ENCODE results near the gene GNB2. TPM values are rescaled to one million over a fixed set of nuclear protein-coding genes. Genes with fewer than 3 reads are reported as not detected.
A peak's percentile ranks its signal among the peaks of the same experiment; 100 is the strongest.
"Not testable (repeated sequence)": the region's sequence is repeated elsewhere in the genome, so short reads cannot be mapped to it uniquely, and the experiment has no call there.

GNB2 gene
- total RNA-seq, 3 donors from 2014 or later, result 209 to 231 (median 215) TPM

DNA sequence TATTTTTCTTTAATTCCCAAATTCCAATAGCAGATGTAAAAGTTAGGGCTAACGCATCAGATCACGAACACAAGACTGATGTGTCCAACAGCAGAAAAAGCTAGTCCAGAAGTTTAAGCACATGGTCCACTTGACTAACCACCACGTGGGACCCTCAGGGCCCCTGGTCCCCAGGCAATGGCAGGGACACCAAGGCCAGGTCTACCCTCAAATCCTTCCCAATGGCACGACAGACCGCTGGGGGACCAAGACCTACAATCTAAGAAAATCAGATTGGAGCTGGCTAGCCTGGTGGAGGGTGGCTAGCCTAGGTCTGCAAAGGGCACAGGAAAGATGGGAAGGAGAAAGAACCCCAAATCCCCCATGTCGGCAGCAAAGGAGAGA lies 19.0 kb downstream of the GNB2 start:
- H3K36me3 Mint-ChIP-seq (ENCODE audit: insufficient read depth), result peaks cover 2% of the 10 kb centered on the region
- no peaks in the 10 kb centered on the region for H3K9me3 Mint-ChIP-seq
- DNase-seq, result no peak
- ATAC-seq, result no peak
- peaks cover 40% of the 10 kb centered on the region for H3K4me1 Mint-ChIP-seq (ENCODE audit: low read depth)
- no peaks in the 10 kb centered on the region for H3K27me3 Mint-ChIP-seq (ENCODE audit: low read depth)
- H3K4me3 Mint-ChIP-seq, result peak overlapping the region; percentile 95

DNA sequence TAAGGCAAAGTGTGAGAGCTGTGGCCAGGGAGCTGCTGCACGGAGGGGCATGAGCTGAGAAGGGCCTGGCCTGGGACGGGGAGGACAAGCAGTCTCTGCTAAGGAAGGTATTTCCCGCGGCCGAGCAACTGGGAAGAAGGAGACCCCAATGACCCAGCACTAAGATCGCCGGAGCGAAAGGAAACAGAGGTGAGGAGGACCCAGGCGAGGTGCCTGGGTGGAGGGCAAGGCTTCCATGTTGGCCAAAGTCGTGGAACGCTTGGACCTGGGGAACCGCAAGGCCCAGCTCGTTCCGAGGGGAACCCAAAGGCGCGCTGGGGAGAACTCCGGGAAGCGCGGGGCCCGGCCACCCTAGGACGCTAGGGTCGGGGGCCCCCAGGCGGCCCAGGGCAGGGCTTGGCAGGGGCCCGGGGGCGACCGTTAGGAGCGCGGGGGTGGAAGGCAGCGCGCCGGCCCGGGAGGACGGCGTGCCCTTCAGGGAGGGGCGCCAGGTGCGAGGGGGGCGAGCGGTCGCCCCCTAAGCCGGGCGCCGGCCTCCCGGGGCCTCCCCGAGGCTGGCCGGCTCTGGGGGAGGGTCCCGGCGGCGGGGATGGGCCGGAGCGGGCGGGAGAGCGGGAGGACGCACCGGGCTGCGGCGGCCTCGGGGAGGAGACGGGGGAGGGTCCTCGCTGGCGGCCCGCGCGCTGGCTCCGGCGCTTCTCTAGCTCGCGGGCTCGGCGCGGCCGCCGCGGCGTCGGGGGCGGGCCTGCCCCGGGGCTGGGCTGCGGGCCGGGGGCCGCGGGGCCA lies 20.0 kb downstream of the GNB2 start:
- Mint-ChIP-seq H3K4me3 (peak overlapping the region; percentile 95), H3K9me3 (no peaks in the 10 kb centered on the region), H3K4me1 (ENCODE audit: low read depth) (peaks cover 40% of the 10 kb centered on the region), H3K36me3 (ENCODE audit: insufficient read depth) (peaks cover 2% of the 10 kb centered on the region), H3K27me3 (ENCODE audit: low read depth) (no peaks in the 10 kb centered on the region)
- no peak for DNase-seq
- ATAC-seq, result peak; percentile 46

DNA sequence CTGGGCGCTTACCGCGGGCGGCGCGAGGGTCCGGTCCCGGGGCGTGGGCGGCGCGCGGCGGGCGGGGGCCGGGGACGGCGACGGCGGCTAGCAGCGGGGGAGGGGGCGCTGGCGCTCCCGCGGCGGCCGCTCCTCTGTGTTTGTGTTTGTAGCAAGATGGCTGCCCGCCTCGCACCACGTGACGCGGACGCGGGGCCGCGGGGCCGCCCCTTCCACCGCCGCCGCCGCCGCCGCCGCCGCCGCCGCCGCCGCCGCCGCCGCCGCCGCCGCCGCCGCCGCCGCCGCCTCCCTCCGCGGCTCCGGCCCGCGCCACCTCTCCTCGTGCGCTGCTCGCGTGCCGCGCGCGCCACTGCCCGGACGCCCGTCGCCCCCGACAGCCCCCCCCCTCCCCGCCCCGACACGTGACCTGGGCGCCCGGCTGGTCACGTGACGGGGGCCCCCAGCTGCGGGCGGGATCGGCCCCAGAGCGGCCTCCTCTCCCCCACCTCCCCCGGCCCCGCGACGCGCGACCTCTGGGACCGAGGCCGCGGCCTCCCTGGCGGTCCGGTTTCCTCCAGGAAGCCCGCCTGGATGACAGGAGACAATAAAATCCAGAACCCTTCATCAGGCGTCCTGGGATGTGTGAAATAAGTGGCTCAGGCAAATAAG lies 20.7 kb downstream of the GNB2 start, which contains the start of gene GIGYF1:
Gene GIGYF1, minus strand, starts transcription at position 153 of the 648 bp plus-strand sequence. CDS start 6,012 bp downstream, outside the sequence.
- peaks cover 35% of the 10 kb centered on the region for H3K4me1 Mint-ChIP-seq (ENCODE audit: low read depth)
- peak; percentile 69 to 71 for ATAC-seq
- peak within 1 kb of the TSS; percentile 95 for H3K4me3 Mint-ChIP-seq
- H3K36me3 Mint-ChIP-seq (ENCODE audit: insufficient read depth), result no peaks in the 10 kb centered on the region
- H3K9me3 Mint-ChIP-seq, result no peaks in the 10 kb centered on the region
- H3K27me3 Mint-ChIP-seq (ENCODE audit: low read depth), result no peaks in the 10 kb centered on the region
- peak; percentile 62 for DNase-seq

DNA sequence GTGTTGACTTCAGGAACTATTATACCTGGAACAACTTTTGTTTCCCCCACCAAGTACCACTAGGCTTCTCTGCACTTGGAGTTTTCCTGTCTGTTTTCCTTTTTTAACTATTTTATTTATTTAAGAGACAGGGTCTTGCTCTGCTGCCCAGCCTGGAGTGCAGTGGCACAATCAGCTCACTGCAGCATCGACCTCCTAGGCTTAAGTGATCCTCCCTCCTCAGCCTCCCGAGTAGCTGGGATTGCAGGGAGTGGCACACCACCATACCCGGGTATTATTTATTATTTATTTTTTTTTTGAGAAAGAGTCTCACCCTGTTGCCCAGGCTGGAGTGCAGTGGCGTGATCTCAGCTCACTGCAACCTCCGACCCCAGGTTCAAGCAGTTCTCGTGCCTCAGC lies 22.6 kb downstream of the GNB2 start:
- no peaks in the 10 kb centered on the region for H3K36me3 Mint-ChIP-seq (ENCODE audit: insufficient read depth)
- no peak for ATAC-seq

DNA sequence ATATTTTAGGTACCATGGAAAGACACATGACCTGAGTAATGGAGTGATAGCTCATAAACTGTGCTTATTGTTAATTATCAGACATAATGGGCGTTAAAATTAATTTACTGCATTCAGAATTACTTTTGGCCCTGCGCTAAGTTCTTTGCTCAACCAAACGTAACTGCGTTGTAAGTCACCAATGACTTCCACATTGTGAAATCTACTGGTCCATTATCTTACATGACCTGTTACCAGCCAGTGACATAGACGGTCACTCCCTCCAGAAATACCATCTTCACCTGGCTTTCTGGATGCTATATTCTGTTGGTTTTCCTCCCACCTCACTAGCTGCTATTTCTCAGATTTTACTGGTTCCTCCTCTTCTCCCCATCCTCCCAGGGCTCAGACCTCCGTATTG lies 25.5 kb downstream of the GNB2 start:
- ATAC-seq, result no peak
- peaks cover 13% of the 10 kb centered on the region for H3K4me1 Mint-ChIP-seq (ENCODE audit: low read depth)
- H3K4me3 Mint-ChIP-seq, result no peak overlapping the region
- no peaks in the 10 kb centered on the region for H3K36me3 Mint-ChIP-seq (ENCODE audit: insufficient read depth)
- peaks cover 5% of the 10 kb centered on the region for H3K27me3 Mint-ChIP-seq (ENCODE audit: low read depth)
- H3K9me3 Mint-ChIP-seq, result no peaks in the 10 kb centered on the region
- no peak for DNase-seq

More for the DNA sequence above, 22.6 kb downstream of the GNB2 start:
- Mint-ChIP-seq H3K9me3 (no peaks in the 10 kb centered on the region), H3K27me3 (ENCODE audit: low read depth) (peaks cover 4% of the 10 kb centered on the region), H3K4me1 (ENCODE audit: low read depth) (peaks cover 32% of the 10 kb centered on the region), H3K4me3 (no peak overlapping the region)
- DNase-seq, result no peak

DNA sequence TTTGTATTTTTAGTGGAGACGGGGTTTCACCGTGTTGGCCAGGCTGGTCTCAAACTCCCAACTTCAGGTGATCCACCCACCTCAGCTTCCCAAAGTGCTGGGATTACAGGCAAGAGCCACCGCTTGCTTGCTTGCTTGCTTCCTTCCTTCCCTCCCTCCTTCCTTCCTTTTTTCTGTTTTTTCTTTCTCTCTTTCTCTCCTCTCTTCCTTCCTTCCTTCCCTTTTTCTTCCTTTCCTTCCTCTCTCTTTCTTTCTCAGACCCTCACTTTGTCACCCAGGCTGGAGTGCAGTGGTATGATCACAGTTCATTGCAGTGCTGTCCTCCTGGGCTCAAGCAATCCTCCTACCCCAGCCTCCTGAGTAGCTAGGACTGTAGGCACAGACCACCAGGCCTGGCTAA lies 27.5 kb downstream of the GNB2 start:
- DNase-seq; ATAC-seq; H3K4me3 Mint-ChIP-seq; H3K36me3 Mint-ChIP-seq (ENCODE audit: insufficient read depth); H3K9me3 Mint-ChIP-seq; H3K27me3 Mint-ChIP-seq (ENCODE audit: low read depth); H3K4me1 Mint-ChIP-seq (ENCODE audit: low read depth): not testable (repeated sequence)

DNA sequence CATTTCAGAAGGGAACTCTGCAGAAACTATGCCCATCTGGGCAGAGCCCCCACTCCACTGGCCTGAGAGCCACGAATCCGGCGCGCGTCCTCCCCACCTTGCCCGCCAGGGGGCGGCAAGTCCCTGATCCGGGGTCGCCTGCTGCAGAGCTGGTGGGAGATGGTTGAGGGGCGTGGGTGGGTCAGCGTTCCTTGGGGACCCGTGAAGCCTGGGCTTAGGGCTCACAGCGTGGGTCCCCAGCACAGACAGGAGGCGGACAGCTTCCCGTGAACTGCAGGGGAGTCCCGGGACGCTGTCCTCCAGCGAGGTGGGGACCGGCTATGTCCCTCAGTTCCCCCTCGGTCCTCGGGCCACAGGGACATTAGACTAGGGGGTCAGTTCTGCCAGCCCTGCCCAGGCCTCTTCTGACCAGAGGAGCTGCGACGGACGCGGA lies 31.8 kb downstream of the GNB2 start:
- Mint-ChIP-seq H3K4me3 (peak overlapping the region; percentile 96), H3K9me3 (no peaks in the 10 kb centered on the region), H3K4me1 (ENCODE audit: low read depth) (peaks cover 12% of the 10 kb centered on the region), H3K27me3 (ENCODE audit: low read depth) (peaks cover 2% of the 10 kb centered on the region), H3K36me3 (ENCODE audit: insufficient read depth) (peaks cover 4% of the 10 kb centered on the region)
- peak; percentile 74 for DNase-seq
- peak; percentile 68 to 72 for ATAC-seq

DNA sequence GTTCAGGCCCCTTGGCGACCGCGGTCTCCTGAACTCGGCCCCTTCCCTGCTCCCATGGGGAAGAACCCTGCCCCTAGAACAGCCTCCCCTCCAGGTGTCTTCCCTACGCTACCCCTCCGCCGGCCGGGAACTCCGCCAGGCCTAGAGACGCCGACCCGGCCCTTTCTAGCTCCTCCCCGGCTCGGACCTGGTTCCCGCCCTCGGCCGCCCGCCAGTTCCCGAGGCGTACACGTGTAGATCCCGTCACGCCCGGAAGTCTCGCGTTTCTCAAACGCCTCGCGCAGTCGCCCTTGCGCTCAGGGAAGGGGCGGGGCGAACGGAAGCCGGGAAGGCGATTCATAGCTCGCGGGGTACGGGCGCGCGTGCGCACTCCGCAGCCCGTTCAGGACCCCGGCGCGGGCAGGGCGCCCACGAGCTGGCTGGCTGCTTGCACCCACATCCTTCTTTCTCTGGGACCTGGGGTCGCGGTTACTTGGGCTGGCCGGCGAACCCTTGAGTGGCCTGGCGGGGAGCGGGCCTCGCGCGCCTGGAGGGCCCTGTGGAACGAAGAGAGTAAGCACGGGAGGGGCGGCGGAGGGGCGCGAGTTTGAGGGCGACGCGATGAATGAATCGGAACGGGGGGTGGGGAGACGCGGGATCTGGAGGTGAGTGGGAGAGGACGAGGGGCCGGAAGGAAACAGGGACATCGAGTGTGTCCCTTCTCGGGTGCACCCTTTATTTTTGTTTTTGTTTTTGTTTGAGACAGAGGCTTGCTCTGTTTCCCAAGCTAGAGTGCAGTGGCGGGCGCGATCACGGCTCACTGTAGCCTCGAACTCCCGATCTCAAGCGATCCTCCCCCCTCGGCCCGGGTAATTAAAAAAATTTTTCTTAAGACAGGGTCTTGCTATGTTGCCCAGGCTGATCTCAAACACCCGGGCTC lies 32.5 kb downstream of the GNB2 start, which contains the start of gene POP7:
Gene POP7, plus strand, starts transcription at position 369 of the 919 bp plus-strand sequence. CDS start 710 bp downstream, outside the sequence.
- peak; percentile 98 for DNase-seq
- peaks cover 12% of the 10 kb centered on the region for H3K4me1 Mint-ChIP-seq (ENCODE audit: low read depth)
- H3K27me3 Mint-ChIP-seq (ENCODE audit: low read depth), result peaks cover 2% of the 10 kb centered on the region
- peak; percentile 98 for ATAC-seq
- peaks cover 4% of the 10 kb centered on the region for H3K36me3 Mint-ChIP-seq (ENCODE audit: insufficient read depth)
- H3K4me3 Mint-ChIP-seq, result peak within 1 kb of the TSS; percentile 96
- H3K9me3 Mint-ChIP-seq, result no peaks in the 10 kb centered on the region

DNA sequence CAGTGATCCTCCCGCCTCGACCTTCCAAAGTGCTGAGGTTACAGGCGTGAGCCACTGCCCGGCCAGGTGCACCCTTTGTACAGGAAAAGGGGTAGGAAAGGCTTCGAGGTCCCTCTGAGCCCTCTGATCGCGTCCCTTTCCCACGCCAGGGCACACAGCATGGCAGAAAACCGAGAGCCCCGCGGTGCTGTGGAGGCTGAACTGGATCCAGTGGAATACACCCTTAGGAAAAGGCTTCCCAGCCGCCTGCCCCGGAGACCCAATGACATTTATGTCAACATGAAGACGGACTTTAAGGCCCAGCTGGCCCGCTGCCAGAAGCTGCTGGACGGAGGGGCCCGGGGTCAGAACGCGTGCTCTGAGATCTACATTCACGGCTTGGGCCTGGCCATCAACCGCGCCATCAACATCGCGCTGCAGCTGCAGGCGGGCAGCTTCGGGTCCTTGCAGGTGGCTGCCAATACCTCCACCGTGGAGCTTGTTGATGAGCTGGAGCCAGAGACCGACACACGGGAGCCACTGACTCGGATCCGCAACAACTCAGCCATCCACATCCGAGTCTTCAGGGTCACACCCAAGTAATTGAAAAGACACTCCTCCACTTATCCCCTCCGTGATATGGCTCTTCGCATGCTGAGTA lies 33.3 kb downstream of the GNB2 start:
- Mint-ChIP-seq H3K4me3 (peak overlapping the region; percentile 96), H3K36me3 (ENCODE audit: insufficient read depth) (peaks cover 4% of the 10 kb centered on the region), H3K4me1 (ENCODE audit: low read depth) (peaks cover 12% of the 10 kb centered on the region), H3K27me3 (ENCODE audit: low read depth) (no peaks in the 10 kb centered on the region), H3K9me3 (no peaks in the 10 kb centered on the region)
- ATAC-seq (no peak), DNase-seq (no peak)

DNA sequence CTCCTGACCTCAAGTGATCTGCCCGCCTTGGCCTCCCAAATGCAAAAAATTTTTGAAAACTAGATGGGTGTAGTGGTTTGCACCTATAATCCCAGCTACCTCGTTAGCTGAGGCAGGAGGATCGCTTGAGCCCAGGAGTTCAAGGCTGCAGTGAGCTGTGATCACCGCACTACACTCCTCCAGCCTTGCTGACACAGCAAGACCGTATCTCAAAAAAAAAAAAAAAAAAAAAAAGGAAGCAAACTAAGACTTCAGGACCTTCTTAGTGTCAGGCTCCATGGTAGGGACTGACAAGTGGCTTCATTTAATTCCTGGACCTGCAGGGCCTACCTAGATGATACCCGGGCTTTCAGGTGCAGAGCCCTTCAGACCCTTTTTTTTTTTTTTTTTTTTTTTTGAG lies 34.9 kb downstream of the GNB2 start:
- ATAC-seq (no peak), DNase-seq (no peak)
- peaks cover 4% of the 10 kb centered on the region for H3K36me3 Mint-ChIP-seq (ENCODE audit: insufficient read depth)
- H3K4me3 Mint-ChIP-seq, result peak overlapping the region; percentile 11
- H3K9me3 Mint-ChIP-seq, result no peaks in the 10 kb centered on the region
- peaks cover 12% of the 10 kb centered on the region for H3K4me1 Mint-ChIP-seq (ENCODE audit: low read depth)
- H3K27me3 Mint-ChIP-seq (ENCODE audit: low read depth), result no peaks in the 10 kb centered on the region

DNA sequence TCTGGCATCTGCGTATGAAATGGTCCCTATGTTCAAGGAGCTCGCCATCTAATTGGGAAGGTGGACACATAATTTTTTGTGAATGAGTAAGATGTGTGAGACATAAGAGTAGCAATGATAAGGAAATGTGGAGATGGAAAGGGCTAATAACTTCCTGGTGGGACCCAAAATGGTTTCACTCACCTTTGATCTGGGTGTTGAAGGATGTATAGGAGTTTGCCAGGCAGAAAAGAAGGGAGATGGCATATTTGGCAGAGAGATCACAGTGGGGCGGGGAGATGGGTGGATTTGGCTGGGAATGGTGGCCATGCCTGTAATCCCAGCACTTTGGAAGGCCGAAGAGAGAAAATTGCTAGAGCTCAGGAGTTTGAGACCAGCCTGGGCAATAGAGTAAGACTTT lies 36.9 kb downstream of the GNB2 start:
- Mint-ChIP-seq H3K4me3 (no peak overlapping the region), H3K27me3 (ENCODE audit: low read depth) (no peaks in the 10 kb centered on the region), H3K4me1 (ENCODE audit: low read depth) (peaks cover 12% of the 10 kb centered on the region), H3K36me3 (ENCODE audit: insufficient read depth) (peaks cover 4% of the 10 kb centered on the region), H3K9me3 (no peaks in the 10 kb centered on the region)
- ATAC-seq, result no peak
- DNase-seq, result no peak

DNA sequence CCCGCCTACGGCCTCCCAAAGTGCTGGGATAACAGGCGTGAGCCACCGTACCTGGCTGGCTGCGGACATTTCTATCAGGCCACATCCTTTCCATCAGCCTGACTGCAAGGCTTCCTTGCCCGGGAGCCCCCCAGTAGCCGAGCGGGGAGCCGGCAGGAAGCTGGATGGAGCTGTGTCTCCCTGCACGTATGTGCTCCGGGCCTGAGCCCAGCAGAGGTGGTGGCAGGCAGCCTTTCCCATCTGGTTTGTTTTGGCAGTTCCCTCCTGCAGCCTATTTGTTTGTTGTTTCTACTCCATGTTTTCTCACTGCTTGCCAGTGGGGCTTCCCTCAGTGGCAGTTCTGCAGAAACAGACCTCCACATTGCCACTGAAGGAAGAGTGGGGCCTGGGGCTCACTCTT lies 37.8 kb downstream of the GNB2 start:
- DNase-seq (no peak), ATAC-seq (no peak)
- H3K4me1 Mint-ChIP-seq (ENCODE audit: low read depth), result peaks cover 12% of the 10 kb centered on the region
- peaks cover 4% of the 10 kb centered on the region for H3K36me3 Mint-ChIP-seq (ENCODE audit: insufficient read depth)
- H3K27me3 Mint-ChIP-seq (ENCODE audit: low read depth), result no peaks in the 10 kb centered on the region
- H3K4me3 Mint-ChIP-seq, result no peak overlapping the region
- no peaks in the 10 kb centered on the region for H3K9me3 Mint-ChIP-seq

DNA sequence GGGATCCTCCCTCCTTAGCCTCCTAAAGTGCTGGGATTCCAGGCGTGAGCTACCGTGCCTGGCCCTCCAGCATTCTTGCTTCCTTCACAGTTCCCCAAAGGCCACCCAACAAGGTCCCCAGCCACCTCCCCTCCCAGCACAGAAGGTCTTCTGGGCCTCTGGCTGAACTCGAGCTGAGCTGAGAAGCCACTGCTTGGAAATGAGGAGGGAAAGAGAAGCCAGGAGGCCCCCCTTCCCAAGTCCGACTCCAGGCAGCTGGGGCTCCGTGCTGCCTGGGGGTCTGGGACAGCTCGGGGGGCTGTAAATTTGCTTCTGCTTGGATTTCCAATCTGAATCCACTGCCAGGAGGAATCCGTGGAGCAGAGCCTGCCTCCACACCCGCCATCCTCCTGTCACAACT lies 41.2 kb downstream of the GNB2 start:
- no peaks in the 10 kb centered on the region for H3K36me3 Mint-ChIP-seq (ENCODE audit: insufficient read depth)
- H3K9me3 Mint-ChIP-seq, result peaks cover 14% of the 10 kb centered on the region
- DNase-seq (no peak), ATAC-seq (no peak)
- no peaks in the 10 kb centered on the region for H3K4me1 Mint-ChIP-seq (ENCODE audit: low read depth)
- no peak overlapping the region for H3K4me3 Mint-ChIP-seq
- H3K27me3 Mint-ChIP-seq (ENCODE audit: low read depth), result peaks cover 12% of the 10 kb centered on the region

DNA sequence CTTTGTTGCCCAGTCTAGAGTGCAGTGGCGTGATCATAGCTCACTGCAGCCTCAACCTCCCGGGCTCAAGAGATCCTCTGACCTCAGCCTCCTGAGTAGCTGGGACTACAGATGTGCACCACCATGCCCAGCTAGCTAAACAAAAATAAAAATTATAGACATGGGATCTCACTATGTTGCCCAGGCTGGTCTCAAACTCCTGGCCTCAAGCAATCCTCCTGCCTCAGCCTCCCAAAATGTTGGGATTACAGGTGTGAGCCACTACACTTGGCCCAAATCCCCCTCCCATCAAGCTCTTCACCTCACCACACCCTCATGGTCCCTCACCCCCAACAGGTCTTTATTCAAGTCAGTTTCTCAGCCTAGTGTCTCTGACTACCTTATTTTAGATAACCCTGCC lies 43.5 kb downstream of the GNB2 start:
- H3K4me3 Mint-ChIP-seq; ATAC-seq; H3K4me1 Mint-ChIP-seq (ENCODE audit: low read depth); DNase-seq; H3K36me3 Mint-ChIP-seq (ENCODE audit: insufficient read depth): not testable (repeated sequence)
- H3K9me3 Mint-ChIP-seq, result peaks cover 14% of the 10 kb centered on the region
- H3K27me3 Mint-ChIP-seq (ENCODE audit: low read depth), result peaks cover 28% of the 10 kb centered on the region

Measured in activated T-cell treated with anti-CD3 and anti-CD28 coated beads, Interleukin-2, amount 50 U/mL, for 4 hours (primary cell).